Measurements from ENCODE around the gene SCP2.

The SCP2 gene

DNA sequence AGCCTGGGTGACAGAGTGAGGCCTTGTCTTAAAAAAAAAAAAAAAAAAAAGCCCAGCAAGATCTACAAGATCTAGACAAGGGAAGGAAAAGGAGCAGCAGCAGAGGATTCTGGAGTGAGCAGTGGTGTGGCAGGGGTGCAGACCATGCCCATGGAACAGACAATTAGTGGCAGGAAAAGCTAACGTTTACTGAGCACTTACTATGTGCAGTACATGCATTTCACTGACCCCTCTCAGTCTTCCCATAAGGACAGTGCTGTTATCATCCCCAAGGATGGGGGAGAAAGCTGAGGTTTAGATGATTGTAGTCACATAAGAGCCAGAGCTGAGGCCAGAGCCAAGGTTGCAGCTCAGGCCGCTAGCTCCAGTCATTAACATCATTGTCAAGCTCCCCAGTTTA, 140.8 kb downstream of the SCP2 start:
- H4K8ac ChIP-seq (ENCODE audit: low read depth, low read length) = no peak overlapping the region
- peaks cover 0 to 3% of the 10 kb centered on the region in 2 donors for H3K4me1 ChIP-seq (ENCODE audit: control insufficient read depth in 2 of 2, insufficient read depth in 1 of 2, low read depth in 1 of 2, low read length in 2 of 2)
- no peak overlapping the region for H2BK15ac ChIP-seq (ENCODE audit: low read length)
- H2BK5ac ChIP-seq (ENCODE audit: low read length) = no peak overlapping the region
- H3K4me2 ChIP-seq (ENCODE audit: insufficient read depth, low read length, poor library complexity, severe bottlenecking) = no peak overlapping the region
- no peaks in the 10 kb centered on the region for H3K79me1 ChIP-seq (ENCODE audit: low read depth, low read length)
- no peak overlapping the region for H4K91ac ChIP-seq (ENCODE audit: low read depth, low read length, poor library complexity)
- H3K9me3 ChIP-seq (replicated peaks in 1 of 2; ENCODE audit: control insufficient read depth in 2 of 2, insufficient read depth in 1 of 2, low read depth in 1 of 2, low read length in 2 of 2) = no peaks in the 10 kb centered on the region
- no peak overlapping the region for H3K27ac ChIP-seq (replicated peaks; ENCODE audit: low read length)
- no peak overlapping the region for H3K9ac ChIP-seq (ENCODE audit: low read depth, low read length, poor library complexity)
- WGBS, 2 donors (ENCODE audit: extremely low coverage in 2 of 2, insufficient read length in 2 of 2, insufficient replicate concordance in 1 of 2) = no CpG with 5 or more reads among the region's 2 CpGs
- H2AK5ac ChIP-seq (ENCODE audit: low read depth, low read length) = no peak overlapping the region
- H2AFZ ChIP-seq (ENCODE audit: low read length) = no peak overlapping the region
- H3K23ac ChIP-seq (ENCODE audit: low read depth, low read length, poor library complexity) = no peak overlapping the region
- H3K18ac ChIP-seq (ENCODE audit: low read length) = no peak overlapping the region
- no peak overlapping the region for H2BK120ac ChIP-seq (ENCODE audit: low read depth, low read length)
- H3K4ac ChIP-seq (ENCODE audit: low read length) = no peak overlapping the region
- H3K36me3 ChIP-seq (replicated peaks in 1 of 2; ENCODE audit: control insufficient read depth in 2 of 2, insufficient read depth in 2 of 2, low read length in 2 of 2) = no peaks in the 10 kb centered on the region
- H3K27me3 ChIP-seq (ENCODE audit: control insufficient read depth in 3 of 3, insufficient read depth in 3 of 3, low read depth in 1 of 3, low read length in 3 of 3) = peaks cover 6 to 50% (median 21%) of the 10 kb centered on the region in 3 experiments
- no peak overlapping the region for H3K14ac ChIP-seq (ENCODE audit: low read length)
- H3K4me3 ChIP-seq (ENCODE audit: low read length in 2 of 2) = no peak overlapping the region
- H2BK12ac ChIP-seq (ENCODE audit: low read length) = no peak overlapping the region
- no peak for DNase-seq (ENCODE audit: low spot score)

DNA sequence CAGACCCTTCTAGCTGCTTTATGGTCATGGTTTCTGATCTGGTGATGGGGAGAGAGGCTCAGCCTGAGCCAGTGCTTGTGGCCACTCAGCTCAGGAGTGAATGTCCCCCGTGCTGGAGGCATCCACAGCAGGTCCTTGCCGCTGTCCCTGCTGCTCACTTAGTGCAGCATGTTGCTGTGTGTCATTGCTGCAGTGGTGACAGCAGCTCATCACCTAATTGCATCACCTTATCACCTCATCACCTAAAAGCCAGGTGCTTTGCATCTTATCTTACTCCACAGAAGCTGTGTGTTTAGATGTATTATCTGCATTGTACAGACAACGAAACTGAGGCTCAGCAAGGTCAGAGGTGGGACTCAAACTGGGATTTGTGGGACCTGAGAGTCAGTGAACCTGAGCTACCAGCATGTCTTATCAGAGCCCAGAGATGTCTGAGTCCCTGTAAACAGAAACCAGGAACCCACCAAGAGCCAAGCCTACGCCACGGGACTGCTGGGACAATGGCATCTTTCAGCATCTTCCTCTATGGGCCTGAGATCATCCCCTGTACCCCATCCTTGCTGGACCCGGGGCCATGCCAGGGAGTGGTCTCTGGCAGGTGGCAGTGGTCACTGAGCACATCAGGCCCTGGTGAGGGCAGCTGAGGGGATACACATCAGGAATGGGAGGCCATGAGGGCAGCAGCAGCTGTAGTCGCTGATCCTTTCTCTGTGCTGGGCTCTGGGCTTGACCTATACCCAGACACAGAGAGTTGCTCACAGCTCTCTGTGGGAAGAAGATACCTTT, 141.4 kb downstream of the SCP2 start:
- H3K27me3 ChIP-seq (ENCODE audit: control insufficient read depth in 3 of 3, insufficient read depth in 3 of 3, low read depth in 1 of 3, low read length in 3 of 3) = peaks cover under 1 to 44% (median 15%) of the 10 kb centered on the region in 3 experiments
- H2BK12ac ChIP-seq (ENCODE audit: low read length) = no peak overlapping the region
- no CpG with 5 or more reads among the region's 7 CpGs for WGBS, 2 donors (ENCODE audit: extremely low coverage in 2 of 2, insufficient read length in 2 of 2, insufficient replicate concordance in 1 of 2)
- no peaks in the 10 kb centered on the region for H3K79me1 ChIP-seq (ENCODE audit: low read depth, low read length)
- H2AK5ac ChIP-seq (ENCODE audit: low read depth, low read length) = no peak overlapping the region
- no peak overlapping the region for H3K27ac ChIP-seq (replicated peaks; ENCODE audit: low read length)
- H3K23ac ChIP-seq (ENCODE audit: low read depth, low read length, poor library complexity) = no peak overlapping the region
- H3K9ac ChIP-seq (ENCODE audit: low read depth, low read length, poor library complexity) = no peak overlapping the region
- no peak overlapping the region for H2AFZ ChIP-seq (ENCODE audit: low read length)
- H3K4me3 ChIP-seq (ENCODE audit: low read length in 2 of 2) = no peak overlapping the region
- no peaks in the 10 kb centered on the region for H3K36me3 ChIP-seq (replicated peaks in 1 of 2; ENCODE audit: control insufficient read depth in 2 of 2, insufficient read depth in 2 of 2, low read length in 2 of 2)
- H2BK120ac ChIP-seq (ENCODE audit: low read depth, low read length) = no peak overlapping the region
- DNase-seq (ENCODE audit: low spot score) = no peak
- H3K4ac ChIP-seq (ENCODE audit: low read length) = no peak overlapping the region
- no peak overlapping the region for H4K91ac ChIP-seq (ENCODE audit: low read depth, low read length, poor library complexity)
- H2BK15ac ChIP-seq (ENCODE audit: low read length) = no peak overlapping the region
- peak overlapping the region; percentile 25 for H3K14ac ChIP-seq (ENCODE audit: low read length)
- H3K18ac ChIP-seq (ENCODE audit: low read length) = peak overlapping the region; percentile 62
- H3K4me1 ChIP-seq (ENCODE audit: control insufficient read depth in 2 of 2, insufficient read depth in 1 of 2, low read depth in 1 of 2, low read length in 2 of 2) = peaks cover 0 to 2% of the 10 kb centered on the region in 2 donors
- no peaks in the 10 kb centered on the region for H3K9me3 ChIP-seq (replicated peaks in 1 of 2; ENCODE audit: control insufficient read depth in 2 of 2, insufficient read depth in 1 of 2, low read depth in 1 of 2, low read length in 2 of 2)
- no peak overlapping the region for H4K8ac ChIP-seq (ENCODE audit: low read depth, low read length)
- no peak overlapping the region for H2BK5ac ChIP-seq (ENCODE audit: low read length)
- no peak overlapping the region for H3K4me2 ChIP-seq (ENCODE audit: insufficient read depth, low read length, poor library complexity, severe bottlenecking)

DNA sequence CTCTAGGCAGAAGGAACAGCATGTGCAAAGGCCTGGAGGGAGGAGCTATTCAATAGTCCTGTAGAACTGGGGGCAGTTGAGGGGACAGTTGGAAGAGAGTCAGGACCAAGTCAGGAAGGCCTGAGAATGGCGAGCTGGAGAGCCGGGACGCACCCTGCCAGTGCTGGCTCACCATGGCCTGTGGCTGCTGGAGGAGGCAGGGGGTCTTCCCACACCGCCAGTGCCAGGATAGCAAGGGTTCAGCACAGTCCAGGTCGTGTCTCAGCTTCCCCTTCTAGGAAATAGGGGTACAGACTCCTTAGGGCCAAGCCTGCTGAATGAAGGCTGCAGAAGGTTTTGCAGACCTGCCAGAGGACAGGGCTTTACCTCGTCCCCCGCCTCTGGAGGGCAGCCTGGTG, 142.2 kb downstream of the SCP2 start:
- WGBS, 2 donors (ENCODE audit: extremely low coverage in 2 of 2, insufficient read length in 2 of 2, insufficient replicate concordance in 1 of 2) = no CpG with 5 or more reads among the region's 7 CpGs
- Histone ChIP-seq H3K4me3 (ENCODE audit: low read length in 2 of 2) (no peak overlapping the region), H4K91ac (ENCODE audit: low read depth, low read length, poor library complexity) (no peak overlapping the region), H3K23ac (ENCODE audit: low read depth, low read length, poor library complexity) (peak overlapping the region; percentile 11), H3K4ac (ENCODE audit: low read length) (no peak overlapping the region), H2BK120ac (ENCODE audit: low read depth, low read length) (no peak overlapping the region), H2AK5ac (ENCODE audit: low read depth, low read length) (no peak overlapping the region), H3K9me3 (replicated peaks in 1 of 2; ENCODE audit: control insufficient read depth in 2 of 2, insufficient read depth in 1 of 2, low read depth in 1 of 2, low read length in 2 of 2) (no peaks in the 10 kb centered on the region), H2BK5ac (ENCODE audit: low read length) (peak overlapping the region; percentile 68), H3K4me2 (ENCODE audit: insufficient read depth, low read length, poor library complexity, severe bottlenecking) (no peak overlapping the region), H3K27ac (replicated peaks; ENCODE audit: low read length) (no peak overlapping the region), H3K27me3 (ENCODE audit: control insufficient read depth in 3 of 3, insufficient read depth in 3 of 3, low read depth in 1 of 3, low read length in 3 of 3) (peaks cover 0 to 37% (median 8%) of the 10 kb centered on the region in 3 experiments), H3K9ac (ENCODE audit: low read depth, low read length, poor library complexity) (no peak overlapping the region), H2BK12ac (ENCODE audit: low read length) (no peak overlapping the region), H3K79me1 (ENCODE audit: low read depth, low read length) (no peaks in the 10 kb centered on the region), H2BK15ac (ENCODE audit: low read length) (peak overlapping the region; percentile 84), H3K4me1 (ENCODE audit: control insufficient read depth in 2 of 2, insufficient read depth in 1 of 2, low read depth in 1 of 2, low read length in 2 of 2) (peaks cover 6 to 7% of the 10 kb centered on the region in 2 donors), H3K36me3 (replicated peaks in 1 of 2; ENCODE audit: control insufficient read depth in 2 of 2, insufficient read depth in 2 of 2, low read length in 2 of 2) (no peaks in the 10 kb centered on the region), H3K14ac (ENCODE audit: low read length) (no peak overlapping the region), H4K8ac (ENCODE audit: low read depth, low read length) (no peak overlapping the region), H2AFZ (ENCODE audit: low read length) (no peak overlapping the region), H3K18ac (ENCODE audit: low read length) (no peak overlapping the region)
- no peak for DNase-seq (ENCODE audit: low spot score)

DNA sequence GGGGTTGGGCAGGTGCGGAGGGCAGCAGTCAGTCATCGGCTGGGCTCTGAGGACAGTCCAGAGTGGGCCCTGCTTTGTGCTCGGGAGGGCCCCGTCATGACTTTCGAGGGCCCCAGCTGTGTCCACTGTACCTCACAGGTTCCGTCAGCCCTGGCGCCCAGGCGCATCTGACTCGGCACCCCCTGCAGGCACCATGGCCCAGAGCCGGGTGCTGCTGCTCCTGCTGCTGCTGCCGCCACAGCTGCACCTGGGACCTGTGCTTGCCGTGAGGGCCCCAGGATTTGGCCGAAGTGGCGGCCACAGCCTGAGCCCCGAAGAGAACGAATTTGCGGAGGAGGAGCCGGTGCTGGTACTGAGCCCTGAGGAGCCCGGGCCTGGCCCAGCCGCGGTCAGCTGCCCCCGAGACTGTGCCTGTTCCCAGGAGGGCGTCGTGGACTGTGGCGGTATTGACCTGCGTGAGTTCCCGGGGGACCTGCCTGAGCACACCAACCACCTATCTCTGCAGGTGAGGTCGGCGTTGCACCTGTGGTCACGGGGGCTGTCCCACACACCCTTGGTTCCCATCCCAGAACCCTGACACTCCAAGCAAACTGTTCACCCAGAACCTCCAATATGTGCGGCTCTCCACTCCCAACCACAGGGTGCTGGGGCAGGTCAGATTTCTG, 142.7 kb downstream of the SCP2 start:
- peak overlapping the region; percentile 12 for H3K14ac ChIP-seq (ENCODE audit: low read length)
- no CpG with 5 or more reads among the region's 31 CpGs for WGBS, 2 donors (ENCODE audit: extremely low coverage in 2 of 2, insufficient read length in 2 of 2, insufficient replicate concordance in 1 of 2)
- DNase-seq (ENCODE audit: low spot score) = no peak
- no peak overlapping the region for H2AFZ ChIP-seq (ENCODE audit: low read length)
- H3K27ac ChIP-seq (replicated peaks; ENCODE audit: low read length) = no peak overlapping the region
- H2BK12ac ChIP-seq (ENCODE audit: low read length) = no peak overlapping the region
- peak overlapping the region; percentile 68 for H2BK5ac ChIP-seq (ENCODE audit: low read length)
- no peaks in the 10 kb centered on the region for H3K9me3 ChIP-seq (replicated peaks in 1 of 2; ENCODE audit: control insufficient read depth in 2 of 2, insufficient read depth in 1 of 2, low read depth in 1 of 2, low read length in 2 of 2)
- H2BK120ac ChIP-seq (ENCODE audit: low read depth, low read length) = no peak overlapping the region
- H3K4me1 ChIP-seq (ENCODE audit: control insufficient read depth in 2 of 2, insufficient read depth in 1 of 2, low read depth in 1 of 2, low read length in 2 of 2) = peaks cover 9 to 11% of the 10 kb centered on the region in 2 donors
- peak overlapping the region; percentile 11 for H3K23ac ChIP-seq (ENCODE audit: low read depth, low read length, poor library complexity)
- no peak overlapping the region for H4K91ac ChIP-seq (ENCODE audit: low read depth, low read length, poor library complexity)
- peak overlapping the region; percentile 14 for H3K4ac ChIP-seq (ENCODE audit: low read length)
- H2BK15ac ChIP-seq (ENCODE audit: low read length) = peak overlapping the region; percentile 84
- peak overlapping the region; percentile 90 for H4K8ac ChIP-seq (ENCODE audit: low read depth, low read length)
- peak overlapping the region; percentile 5 for H2AK5ac ChIP-seq (ENCODE audit: low read depth, low read length)
- H3K79me1 ChIP-seq (ENCODE audit: low read depth, low read length) = no peaks in the 10 kb centered on the region
- H3K9ac ChIP-seq (ENCODE audit: low read depth, low read length, poor library complexity) = no peak overlapping the region
- no peak overlapping the region for H3K4me2 ChIP-seq (ENCODE audit: insufficient read depth, low read length, poor library complexity, severe bottlenecking)
- H3K4me3 ChIP-seq (ENCODE audit: low read length in 2 of 2) = no peak overlapping the region
- no peaks in the 10 kb centered on the region for H3K36me3 ChIP-seq (replicated peaks in 1 of 2; ENCODE audit: control insufficient read depth in 2 of 2, insufficient read depth in 2 of 2, low read length in 2 of 2)
- peak overlapping the region; percentile 66 for H3K18ac ChIP-seq (ENCODE audit: low read length)
- H3K27me3 ChIP-seq (ENCODE audit: control insufficient read depth in 3 of 3, insufficient read depth in 3 of 3, low read depth in 1 of 3, low read length in 3 of 3) = peaks cover 0 to 31% (median 3%) of the 10 kb centered on the region in 3 experiments

Measured in neuronal stem cell (in vitro differentiated cells).